ENCODE results near the gene TCF7L1. TPM values are rescaled to one million over a fixed set of nuclear protein-coding genes. Genes with fewer than 3 reads are reported as not detected.

TCF7L1 gene
- total and polyA plus RNA-seq, 9 of the 15 experiments (the other 6 are each of a cell fraction or from before 2014, with no cell fraction given) = 0.03 to 0.11 (median 0.07) TPM; not detected in 5

DNA sequence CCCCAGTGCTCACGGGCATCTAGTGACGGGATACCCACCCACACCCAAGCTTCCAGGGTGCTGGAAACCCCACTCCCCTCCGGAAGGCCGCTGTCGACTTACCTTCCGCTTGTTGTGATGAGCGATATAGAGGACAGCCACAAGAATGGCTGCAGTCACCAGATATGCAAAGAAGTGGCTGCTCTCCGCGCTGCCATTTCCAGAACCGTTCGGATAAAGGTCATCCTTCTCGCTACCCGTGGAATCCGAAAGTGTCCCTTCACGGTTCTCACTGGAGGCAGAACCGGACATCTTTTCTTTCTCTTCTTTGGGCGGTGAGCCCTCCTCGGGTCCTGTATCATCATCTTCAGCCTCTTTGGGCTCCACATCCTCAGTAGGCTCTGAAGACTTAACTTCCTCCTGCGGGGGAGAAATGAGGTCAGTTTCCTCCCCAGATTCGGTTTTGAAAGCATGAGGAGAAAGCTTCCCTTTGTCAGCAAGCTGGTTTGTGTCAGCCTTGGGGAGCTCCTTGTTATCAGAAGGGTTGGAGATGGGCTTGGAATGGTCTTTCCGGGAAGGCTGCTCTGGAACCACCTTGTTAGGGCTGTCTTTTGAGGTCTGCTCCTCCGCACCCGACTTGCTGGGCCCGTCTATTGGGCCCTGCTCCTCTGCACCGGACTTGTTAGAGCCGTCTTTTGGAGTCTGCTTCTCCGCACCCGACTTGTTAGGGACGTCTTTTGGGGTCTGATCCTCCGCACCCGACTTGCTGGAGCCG lies 193.4 kb downstream of the TCF7L1 start (continued):
- peak in 1 of 2 experiments; percentile 37; a peak in 2 of 4 replicates for TF ChIP-seq UBTF (IDR thresholded peaks at IDR 0.05; ENCODE audit: borderline replicate concordance in 1 of 2, low read depth in 2 of 2, low read length in 2 of 2)
- no peak for TF ChIP-seq FOS (IDR thresholded peaks at IDR 0.05; ENCODE audit: extremely low read depth, insufficient read length)
- peak; percentile 27; the same call in 1 of the 2 replicates for TF ChIP-seq PKNOX1 (IDR thresholded peaks at IDR 0.05)
- TF ChIP-seq, protein P1, sequence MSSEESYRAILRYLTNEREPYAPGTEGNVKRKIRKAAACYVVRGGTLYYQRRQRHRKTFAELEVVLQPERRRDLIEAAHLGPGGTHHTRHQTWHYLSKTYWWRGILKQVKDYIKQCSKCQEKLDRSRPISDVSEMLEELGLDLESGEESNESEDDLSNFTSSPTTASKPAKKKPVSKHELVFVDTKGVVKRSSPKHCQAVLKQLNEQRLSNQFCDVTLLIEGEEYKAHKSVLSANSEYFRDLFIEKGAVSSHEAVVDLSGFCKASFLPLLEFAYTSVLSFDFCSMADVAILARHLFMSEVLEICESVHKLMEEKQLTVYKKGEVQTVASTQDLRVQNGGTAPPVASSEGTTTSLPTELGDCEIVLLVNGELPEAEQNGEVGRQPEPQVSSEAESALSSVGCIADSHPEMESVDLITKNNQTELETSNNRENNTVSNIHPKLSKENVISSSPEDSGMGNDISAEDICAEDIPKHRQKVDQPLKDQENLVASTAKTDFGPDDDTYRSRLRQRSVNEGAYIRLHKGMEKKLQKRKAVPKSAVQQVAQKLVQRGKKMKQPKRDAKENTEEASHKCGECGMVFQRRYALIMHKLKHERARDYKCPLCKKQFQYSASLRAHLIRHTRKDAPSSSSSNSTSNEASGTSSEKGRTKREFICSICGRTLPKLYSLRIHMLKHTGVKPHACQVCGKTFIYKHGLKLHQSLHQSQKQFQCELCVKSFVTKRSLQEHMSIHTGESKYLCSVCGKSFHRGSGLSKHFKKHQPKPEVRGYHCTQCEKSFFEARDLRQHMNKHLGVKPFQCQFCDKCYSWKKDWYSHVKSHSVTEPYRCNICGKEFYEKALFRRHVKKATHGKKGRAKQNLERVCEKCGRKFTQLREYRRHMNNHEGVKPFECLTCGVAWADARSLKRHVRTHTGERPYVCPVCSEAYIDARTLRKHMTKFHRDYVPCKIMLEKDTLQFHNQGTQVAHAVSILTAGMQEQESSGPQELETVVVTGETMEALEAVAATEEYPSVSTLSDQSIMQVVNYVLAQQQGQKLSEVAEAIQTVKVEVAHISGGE (CRISPR knock-in tag; IDR thresholded peaks at IDR 0.05) = 0 out of 6 replicates have a peak, but pooled peaks of 1 of the 3 experiments have one; percentile 16
- no peak for TF ChIP-seq RBM15 (IDR thresholded peaks at IDR 0.05; ENCODE audit: insufficient read depth, low read length)
- TF ChIP-seq TCF3 (CRISPR knock-in tag; IDR thresholded peaks at IDR 0.05) = peak; percentile 81
- no peak for TF ChIP-seq CEBPG (CRISPR knock-in tag; IDR thresholded peaks at IDR 0.05)
- no peak for TF ChIP-seq CEBPG (tag; conservative IDR thresholded peaks at IDR 0.05 in 1 of 2, IDR thresholded peaks at IDR 0.05 in 1 of 2)
- TF ChIP-seq ZNF668 (CRISPR knock-in tag; IDR thresholded peaks at IDR 0.05) = no peak
- TF ChIP-seq SMARCE1 (IDR thresholded peaks at IDR 0.05) = 0 out of 2 replicates have a peak, but pooled peaks have one; percentile 20
- TF ChIP-seq, protein P2, sequence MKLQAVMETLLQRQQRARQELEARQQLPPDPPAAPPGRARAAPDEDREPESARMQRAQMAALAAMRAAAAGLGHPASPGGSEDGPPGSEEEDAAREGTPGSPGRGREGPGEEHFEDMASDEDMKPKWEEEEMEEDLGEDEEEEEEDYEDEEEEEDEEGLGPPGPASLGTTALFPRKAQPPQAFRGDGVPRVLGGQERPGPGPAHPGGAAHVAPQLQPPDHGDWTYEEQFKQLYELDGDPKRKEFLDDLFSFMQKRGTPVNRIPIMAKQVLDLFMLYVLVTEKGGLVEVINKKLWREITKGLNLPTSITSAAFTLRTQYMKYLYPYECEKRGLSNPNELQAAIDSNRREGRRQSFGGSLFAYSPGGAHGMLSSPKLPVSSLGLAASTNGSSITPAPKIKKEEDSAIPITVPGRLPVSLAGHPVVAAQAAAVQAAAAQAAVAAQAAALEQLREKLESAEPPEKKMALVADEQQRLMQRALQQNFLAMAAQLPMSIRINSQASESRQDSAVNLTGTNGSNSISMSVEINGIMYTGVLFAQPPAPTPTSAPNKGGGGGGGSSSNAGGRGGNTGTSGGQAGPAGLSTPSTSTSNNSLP (IDR thresholded peaks at IDR 0.05; ENCODE audit: borderline replicate concordance, low read depth, low read length) = no peak
- TF ChIP-seq ZNF282 (CRISPR knock-in tag; IDR thresholded peaks at IDR 0.05) = no peak
- peak; percentile 24; the same call in 1 of the 2 replicates for TF ChIP-seq ESRRA (IDR thresholded peaks at IDR 0.05; ENCODE audit: borderline replicate concordance, low read depth)
- no peak for TF ChIP-seq ARID2 (IDR thresholded peaks at IDR 0.05)
- peak; percentile 70 for TF ChIP-seq CBFA2T3 (IDR thresholded peaks at IDR 0.05)
- TF ChIP-seq ZBTB7A (IDR thresholded peaks at IDR 0.05; ENCODE audit: borderline replicate concordance, control insufficient read depth, low read depth, low read length) = peak; percentile 35; the same call in 1 of the 2 replicates
- no peak for TF ChIP-seq SRSF7 (optimal IDR thresholded peaks at IDR 0.05; ENCODE audit: low read depth, low read length)
- no peak for TF ChIP-seq TFAM (CRISPR knock-in tag; conservative IDR thresholded peaks at IDR 0.05)

All from K562 (cell line).